H9 (cell line): Measurements from ENCODE around the gene KRTAP10-4. TPM values are rescaled to one million over a fixed set of nuclear protein-coding genes. Genes with fewer than 3 reads are reported as not detected.

Experiments used
- DNase-seq: peaks from one replicate; pipeline ENCODE4 v3.0.0-alpha.2; 2017
- H2AFZ ChIP-seq: one replicate; pipeline ENCODE4 v1.6.1; 2013; ENCODE audit warnings: mild to moderate bottlenecking, low read length, control low read depth, moderate library complexity
- H2AK5ac ChIP-seq: 2 replicates; pipeline ENCODE4 v1.6.1; 2013; ENCODE audit warnings: low read length, control low read depth, mixed read lengths; ENCODE audit not compliant: insufficient read length
- H2BK120ac ChIP-seq: one replicate; pipeline ENCODE4 v1.6.1; 2013; ENCODE audit warnings: low read depth, mild to moderate bottlenecking, low read length, control low read depth, inconsistent platforms; ENCODE audit not compliant: poor library complexity, severe bottlenecking
- H2BK12ac ChIP-seq: 2 replicates; pipeline ENCODE4 v1.6.1; 2013; ENCODE audit warnings: low read length, control low read depth, mixed read lengths, low read depth; ENCODE audit not compliant: insufficient read length
- H2BK15ac ChIP-seq: 2 replicates; pipeline ENCODE4 v1.6.1; 2013; ENCODE audit warnings: low read depth, low read length, control low read depth
- H2BK20ac ChIP-seq: one replicate; pipeline ENCODE4 v1.6.1; 2013; ENCODE audit warnings: low read depth, mild to moderate bottlenecking, low read length, control low read depth, inconsistent platforms; ENCODE audit not compliant: poor library complexity, severe bottlenecking
- H2BK5ac ChIP-seq: 2 replicates; pipeline ENCODE4 v1.6.1; 2013; ENCODE audit warnings: low read length, control low read depth, mixed read lengths; ENCODE audit not compliant: insufficient read length
- H3K14ac ChIP-seq: 2 replicates; pipeline ENCODE4 v1.6.1; 2013; ENCODE audit warnings: low read length, control low read depth; ENCODE audit not compliant: insufficient read depth
- H3K18ac ChIP-seq: 2 replicates; pipeline ENCODE4 v1.6.1; 2013; ENCODE audit warnings: low read depth, mild to moderate bottlenecking, mixed read lengths, low read length, control low read depth; ENCODE audit not compliant: insufficient read length
- H3K23ac ChIP-seq: 2 replicates; pipeline ENCODE4 v1.6.1; 2013; ENCODE audit warnings: low read length, control low read depth, mixed read lengths, low read depth; ENCODE audit not compliant: insufficient read length
- H3K23me2 ChIP-seq: 2 replicates; pipeline ENCODE4 v1.6.1; 2013; ENCODE audit warnings: low read depth, mild to moderate bottlenecking, mixed read lengths, low read length, control low read depth; ENCODE audit not compliant: insufficient read length, poor library complexity, severe bottlenecking
- H3K27ac ChIP-seq: 2 replicates; pipeline ENCODE4 v1.5.1; 2013; ENCODE audit warnings: low read length, control low read depth, mixed read lengths, low read depth; ENCODE audit not compliant: insufficient read length
- H3K27me3 ChIP-seq: 2 replicates; pipeline ENCODE4 v1.6.1; 2013; ENCODE audit warnings: low read length, control low read depth, inconsistent platforms; ENCODE audit not compliant: insufficient read depth
- H3K4ac ChIP-seq: 2 replicates; pipeline ENCODE4 v1.6.1; 2013; ENCODE audit warnings: low read depth, mild to moderate bottlenecking, control low read depth, inconsistent platforms, low read length, moderate library complexity
- H3K4me1 ChIP-seq: 2 replicates; pipeline ENCODE4 v1.6.1; 2013; ENCODE audit warnings: low read length, control low read depth, inconsistent platforms; ENCODE audit not compliant: insufficient read depth
- H3K4me2 ChIP-seq: 2 replicates; pipeline ENCODE4 v1.6.1; 2013; ENCODE audit warnings: low read length, control low read depth, mixed read lengths; ENCODE audit not compliant: insufficient read length, insufficient read depth
- H3K56ac ChIP-seq: 2 replicates; pipeline ENCODE4 v1.6.1; 2013; ENCODE audit warnings: low read depth, mild to moderate bottlenecking, mixed read lengths, low read length, control low read depth; ENCODE audit not compliant: insufficient read length
- H3K79me1 ChIP-seq: 2 replicates; pipeline ENCODE4 v1.6.1; 2013; ENCODE audit warnings: low read depth, mild to moderate bottlenecking, moderate library complexity, low read length, control low read depth, inconsistent platforms; ENCODE audit not compliant: insufficient read depth, poor library complexity, severe bottlenecking
- H3K79me2 ChIP-seq: 2 replicates; pipeline ENCODE4 v1.6.1; 2013; ENCODE audit warnings: low read length, control low read depth, inconsistent platforms; ENCODE audit not compliant: insufficient read depth
- H3K9ac ChIP-seq: 2 replicates; pipeline ENCODE4 v1.6.1; 2013; ENCODE audit warnings: low read length, control low read depth, mixed read lengths; ENCODE audit not compliant: insufficient read length; ENCODE audit errors: extremely low read depth
- H3K9me3 ChIP-seq: one replicate; pipeline ENCODE4 v1.6.1; 2013; ENCODE audit warnings: low read depth, low read length, inconsistent platforms; ENCODE audit not compliant: control insufficient read depth
- H3T11ph ChIP-seq: one replicate; pipeline ENCODE4 v1.6.1; 2013; ENCODE audit warnings: mild to moderate bottlenecking, low read length, control low read depth, inconsistent platforms
- H4K20me1 ChIP-seq: one replicate; pipeline ENCODE4 v1.6.1; 2013; ENCODE audit not compliant: control insufficient read depth, insufficient read length, insufficient read depth
- H4K5ac ChIP-seq: 2 replicates; pipeline ENCODE4 v1.6.1; 2013; ENCODE audit warnings: low read depth, mild to moderate bottlenecking, mixed read lengths, low read length, control low read depth; ENCODE audit not compliant: insufficient read length
- H4K8ac ChIP-seq: replicated peaks from 2 replicates; pipeline ENCODE4 v1.6.1; 2013; ENCODE audit warnings: low read length, control low read depth, mixed read lengths, low read depth; ENCODE audit not compliant: insufficient read length
- H4K91ac ChIP-seq: 2 replicates; pipeline ENCODE4 v1.6.1; 2013; ENCODE audit warnings: low read depth, mild to moderate bottlenecking, moderate library complexity, mixed read lengths, low read length, control low read depth; ENCODE audit not compliant: insufficient read length
- H3K27ac Mint-ChIP-seq, 3 experiments: 2 replicates in 2 of 3; 3 replicates in 1 of 3; pipeline ENCODE4 v1.8.0; 2020 to 2021; ENCODE audit warnings: mixed read lengths in 3 of 3, mild to moderate bottlenecking in 1 of 3, moderate library complexity in 1 of 3
- H3K27me3 Mint-ChIP-seq: 2 replicates; pipeline ENCODE4 v1.8.0; 2021; ENCODE audit warnings: low read depth, mild to moderate bottlenecking, moderate library complexity, mixed read lengths
- H3K36me3 Mint-ChIP-seq, 3 experiments: 2 replicates in 2 of 3; 3 replicates in 1 of 3; pipeline ENCODE4 v1.8.0; 2020 to 2021; ENCODE audit warnings: low read depth in 3 of 3, mixed read lengths in 3 of 3; ENCODE audit not compliant: insufficient read depth in 1 of 3
- H3K4me1 Mint-ChIP-seq, 2 experiments: 2 replicates each; pipeline ENCODE4 v1.8.0; 2020; ENCODE audit warnings: mixed read lengths in 2 of 2
- H3K4me3 Mint-ChIP-seq, 2 experiments: 2 replicates in 1 of 2; 3 replicates in 1 of 2; pipeline ENCODE4 v1.8.0; 2020 to 2021; ENCODE audit warnings: mild to moderate bottlenecking in 2 of 2, mixed read lengths in 2 of 2, moderate library complexity in 1 of 2
- H3K9me3 Mint-ChIP-seq, 2 experiments: 2 replicates in 1 of 2; 3 replicates in 1 of 2; pipeline ENCODE4 v1.8.0; 2020; ENCODE audit warnings: mild to moderate bottlenecking in 2 of 2, mixed read lengths in 2 of 2, moderate library complexity in 1 of 2
- WGBS: extraction: QIAGEN DNeasy Blood & Tissue Kit; methylation state at CpG from one replicate; pipeline ENCODE4 v1.1.7; 2013; ENCODE audit warnings: missing lambda C conversion rate, low lambda C conversion rate, mixed read lengths; ENCODE audit not compliant: insufficient read length; ENCODE audit errors: extremely low coverage; 5-methylcytosine and 5-hydroxymethylcytosine counted together
- total RNA-seq: library from RNA; stranded (reverse); gene quantifications from 2 replicates; pipeline ENCODE4 v1.2.1, GENCODE V29; 2021
- TF ChIP-seq, protein P1 (sequence below): fragments of 200-600 bp; sonication (generic); conservative IDR thresholded peaks from 3 replicates; pipeline ENCODE4 v1.8.0; 2021; ENCODE audit warnings: antibody characterized with exemption, mild to moderate bottlenecking

KRTAP10-4 gene
- total RNA-seq, 1 experiment from 2014 or later, result not detected

DNA sequence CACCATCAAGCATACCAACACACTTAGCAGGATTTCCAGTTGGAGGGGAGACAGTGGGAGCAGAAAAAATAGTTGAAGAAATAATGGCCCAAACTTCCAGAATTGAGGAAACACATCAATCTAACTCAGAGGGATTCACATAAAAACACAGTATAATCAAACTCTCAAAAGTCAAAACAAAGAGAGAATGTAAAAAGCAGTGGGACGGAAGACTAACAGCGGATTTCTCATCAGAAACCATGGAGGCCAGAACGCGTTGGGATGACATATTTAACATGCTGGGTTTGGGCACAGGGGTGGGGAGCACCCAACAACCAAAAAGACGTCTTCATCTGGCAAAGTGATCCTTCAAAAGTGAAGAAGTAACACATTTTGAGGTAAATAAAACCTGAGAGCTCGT is 46.4 kb downstream of the KRTAP10-4 start:
- H2AFZ ChIP-seq, result no peak overlapping the region
- H3K4me1 ChIP-seq, result no peaks in the 10 kb centered on the region
- no peaks in the 10 kb centered on the region for H3K79me1 ChIP-seq
- TF ChIP-seq, protein P1, sequence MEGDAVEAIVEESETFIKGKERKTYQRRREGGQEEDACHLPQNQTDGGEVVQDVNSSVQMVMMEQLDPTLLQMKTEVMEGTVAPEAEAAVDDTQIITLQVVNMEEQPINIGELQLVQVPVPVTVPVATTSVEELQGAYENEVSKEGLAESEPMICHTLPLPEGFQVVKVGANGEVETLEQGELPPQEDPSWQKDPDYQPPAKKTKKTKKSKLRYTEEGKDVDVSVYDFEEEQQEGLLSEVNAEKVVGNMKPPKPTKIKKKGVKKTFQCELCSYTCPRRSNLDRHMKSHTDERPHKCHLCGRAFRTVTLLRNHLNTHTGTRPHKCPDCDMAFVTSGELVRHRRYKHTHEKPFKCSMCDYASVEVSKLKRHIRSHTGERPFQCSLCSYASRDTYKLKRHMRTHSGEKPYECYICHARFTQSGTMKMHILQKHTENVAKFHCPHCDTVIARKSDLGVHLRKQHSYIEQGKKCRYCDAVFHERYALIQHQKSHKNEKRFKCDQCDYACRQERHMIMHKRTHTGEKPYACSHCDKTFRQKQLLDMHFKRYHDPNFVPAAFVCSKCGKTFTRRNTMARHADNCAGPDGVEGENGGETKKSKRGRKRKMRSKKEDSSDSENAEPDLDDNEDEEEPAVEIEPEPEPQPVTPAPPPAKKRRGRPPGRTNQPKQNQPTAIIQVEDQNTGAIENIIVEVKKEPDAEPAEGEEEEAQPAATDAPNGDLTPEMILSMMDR, result no peak
- H3T11ph ChIP-seq, result no peak overlapping the region
- H3K27ac Mint-ChIP-seq, result no peak overlapping the region
- no peaks in the 10 kb centered on the region for H3K79me2 ChIP-seq
- no peak overlapping the region for H3K23ac ChIP-seq
- no peaks in the 10 kb centered on the region for H3K27me3 ChIP-seq
- H3K27ac ChIP-seq, result no peak overlapping the region
- no peak overlapping the region for H2BK120ac ChIP-seq
- H3K18ac ChIP-seq, result no peak overlapping the region
- H3K4me1 Mint-ChIP-seq, result peaks cover 24 to 27% of the 10 kb centered on the region in 2 experiments
- H3K9me3 Mint-ChIP-seq, result peaks cover 47 to 52% of the 10 kb centered on the region in 2 experiments
- no peak overlapping the region for H2BK12ac ChIP-seq
- no peaks in the 10 kb centered on the region for H4K20me1 ChIP-seq
- H4K8ac ChIP-seq, result no peak overlapping the region
- H3K23me2 ChIP-seq, result no peaks in the 10 kb centered on the region
- no peak overlapping the region for H2AK5ac ChIP-seq
- no peak overlapping the region for H3K4ac ChIP-seq
- peaks cover 12 to 44% (median 30%) of the 10 kb centered on the region in 3 experiments for H3K36me3 Mint-ChIP-seq
- no peak overlapping the region for H3K14ac ChIP-seq
- no peak overlapping the region for H3K9ac ChIP-seq
- DNase-seq, result no peak
- H3K9me3 ChIP-seq, result peaks cover 4% of the 10 kb centered on the region
- H4K91ac ChIP-seq, result no peak overlapping the region
- H3K4me2 ChIP-seq, result no peak overlapping the region
- H3K27me3 Mint-ChIP-seq, result peaks cover 4% of the 10 kb centered on the region
- H2BK15ac ChIP-seq, result no peak overlapping the region
- no peak overlapping the region for H4K5ac ChIP-seq
- no peak overlapping the region for H2BK20ac ChIP-seq
- no peak overlapping the region for H3K4me3 Mint-ChIP-seq
- H2BK5ac ChIP-seq, result no peak overlapping the region
- no CpG with 5 or more reads among the region's 6 CpGs for WGBS
- H3K56ac ChIP-seq, result no peak overlapping the region
